SK-N-MC (cell line): ENCODE measurements around the gene HYDIN.
"Not testable (repeated sequence)": the region's sequence is repeated elsewhere in the genome, so short reads cannot be mapped to it uniquely, and the experiment has no call there.

Experiments
- EZH2 ChIP-seq: fragments of 200-600 bp; sonication (generic); IDR thresholded peaks from one replicate; pipeline ENCODE4 v1.6.1; 2017; ENCODE audit warnings: antibody characterized with exemption
- POLR2AphosphoS5 ChIP-seq: IDR thresholded peaks from 2 replicates; pipeline ENCODE4 v1.6.1; 2012; ENCODE audit warnings: mild to moderate bottlenecking, low read depth, low read length, borderline replicate concordance

GRCh38 chr16:71038421-71038820 lies 192.1 kb downstream of the HYDIN start:
- not testable (repeated sequence) for TF ChIP-seq EZH2, POLR2AphosphoS5
